NCI-H82 (cell line): ENCODE data around the gene MDM2.

Source experiments
- DNase-seq: peaks from one replicate; lab custom pipeline; 2025; lab: John Stamatoyannopoulos, UW

MDM2 gene

GRCh38 chr12:68878283-68878682, 70.3 kb downstream of the MDM2 start:
- no peak for DNase-seq

GRCh38 chr12:68878846-68879245, 70.9 kb downstream of the MDM2 start:
- DNase-seq = no peak

- DNase-seq = no peak
These were observed 72.8 kb downstream of the MDM2 start for GRCh38 chr12:68880660-68881325.

DNA sequence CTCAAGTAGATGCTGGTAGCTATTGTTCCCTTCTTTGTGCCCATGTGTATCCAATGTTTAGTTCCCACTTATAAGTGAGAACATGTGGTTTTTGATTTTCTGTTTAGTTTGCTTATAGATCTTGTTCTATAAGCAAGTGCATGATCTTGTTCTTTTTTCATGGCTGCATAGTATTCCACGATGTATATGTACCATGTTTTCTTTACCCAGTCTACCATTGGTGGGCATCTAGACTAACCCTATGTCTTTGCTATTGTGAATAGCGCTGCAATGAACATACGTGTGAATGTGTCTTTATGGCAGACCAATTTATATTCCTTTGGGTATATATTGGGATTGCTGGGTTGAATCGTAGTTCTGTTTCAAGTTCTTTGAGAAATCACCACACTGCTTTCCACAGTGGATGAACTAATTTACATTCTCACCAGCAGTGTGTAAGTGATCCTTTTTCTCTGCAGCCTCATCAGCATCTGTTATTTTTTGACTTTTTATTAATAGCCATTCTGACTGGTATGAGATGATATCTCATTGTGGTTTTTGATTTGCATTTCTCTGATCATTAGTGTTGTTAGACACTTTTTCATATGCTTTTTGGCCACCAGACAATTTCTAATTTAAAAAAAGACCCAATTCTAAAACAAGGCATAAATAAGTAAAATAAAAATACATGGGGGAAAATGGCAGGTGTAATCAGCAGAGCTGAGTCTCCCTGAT, 74.4 kb downstream of the MDM2 start:
- no peak for DNase-seq

- DNase-seq = no peak
These were observed 75.2 kb downstream of the MDM2 start for GRCh38 chr12:68883151-68883550.

- no peak for DNase-seq
These were observed 76.3 kb downstream of the MDM2 start for GRCh38 chr12:68884251-68884650.

DNA sequence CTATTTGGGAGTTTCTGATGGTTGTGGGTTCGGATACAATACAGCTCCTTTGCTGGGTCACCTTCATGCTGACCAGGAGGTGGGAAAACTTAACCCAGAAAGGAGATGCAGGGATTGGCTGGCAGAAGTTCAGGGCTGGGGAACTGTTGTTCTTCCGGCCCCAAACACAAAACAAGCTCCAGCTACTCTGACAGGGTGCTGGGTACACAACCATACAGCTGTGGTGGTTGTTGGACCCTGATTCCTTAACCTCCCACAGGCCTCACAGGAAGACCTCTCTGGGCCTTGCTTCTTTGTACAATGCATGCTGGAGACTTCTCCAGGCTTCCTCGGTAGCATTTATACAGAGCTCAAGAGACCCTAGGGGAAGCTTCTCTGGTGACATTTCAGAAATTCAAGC, 77.4 kb downstream of the MDM2 start:
- no peak for DNase-seq

DNA sequence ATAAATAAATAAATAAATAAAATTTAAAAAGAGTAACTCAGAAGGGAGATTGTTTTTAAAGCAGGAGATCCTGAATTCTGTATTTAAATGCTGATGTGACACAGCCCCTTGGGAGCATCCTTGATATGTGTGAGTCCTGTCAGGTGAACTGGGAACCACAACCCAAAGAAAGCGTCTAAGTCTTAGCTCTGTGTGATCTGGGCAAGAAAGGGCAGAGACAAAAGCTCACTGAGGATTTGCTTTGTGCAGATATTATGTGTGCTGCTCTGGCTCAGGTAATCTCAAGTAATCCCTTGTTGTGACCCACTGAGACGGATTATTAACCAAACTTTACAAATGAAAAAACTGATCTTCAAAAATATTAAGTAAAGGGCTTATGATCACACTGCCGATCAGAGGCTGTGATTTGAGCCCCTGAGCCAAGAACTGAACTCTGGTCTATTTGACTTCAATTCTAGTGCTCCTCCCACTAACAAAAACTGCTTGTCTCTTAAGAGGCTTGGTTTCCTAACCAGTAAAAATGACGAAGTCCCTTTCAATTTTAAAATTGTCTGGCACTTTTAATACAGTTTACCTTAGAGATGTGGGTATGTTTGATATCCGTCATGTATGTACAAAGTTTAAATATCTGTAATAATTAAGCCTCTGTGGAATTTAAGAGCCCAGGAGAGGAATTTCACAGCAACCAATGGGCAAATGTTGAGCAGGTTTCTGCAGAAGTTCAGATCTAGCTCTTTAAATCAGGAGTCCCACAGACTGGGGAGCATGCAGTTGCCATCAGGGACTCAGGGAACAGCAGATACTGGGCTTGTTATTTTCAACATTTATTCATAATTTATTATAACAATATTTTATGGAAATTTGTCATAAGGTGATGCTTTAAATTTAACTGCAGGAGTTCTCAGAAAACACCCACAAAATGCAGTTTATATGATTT, 78.9 kb downstream of the MDM2 start:
- peak; percentile 23 for DNase-seq

- no peak for DNase-seq
These were observed 79.7 kb downstream of the MDM2 start for GRCh38 chr12:68887641-68888040.

DNA sequence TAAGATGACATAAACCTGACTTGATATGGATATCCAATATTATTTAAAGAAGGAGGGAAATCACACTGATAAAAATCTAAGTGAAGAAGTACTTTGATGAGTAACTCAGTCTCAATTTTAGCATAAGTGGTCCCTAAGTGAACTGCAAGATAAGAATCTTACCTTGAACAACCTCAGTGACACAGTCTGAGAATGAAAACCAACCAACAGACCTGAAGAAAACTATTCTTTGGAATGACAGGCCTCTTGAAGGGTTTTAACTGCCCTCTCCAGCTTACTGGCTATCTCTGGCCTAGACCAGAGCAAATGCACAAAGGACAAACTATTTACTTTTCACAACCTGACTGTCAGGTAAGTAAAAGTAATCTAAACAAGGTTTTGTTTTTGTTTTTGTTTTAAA, 80.3 kb downstream of the MDM2 start:
- DNase-seq = no peak

DNA sequence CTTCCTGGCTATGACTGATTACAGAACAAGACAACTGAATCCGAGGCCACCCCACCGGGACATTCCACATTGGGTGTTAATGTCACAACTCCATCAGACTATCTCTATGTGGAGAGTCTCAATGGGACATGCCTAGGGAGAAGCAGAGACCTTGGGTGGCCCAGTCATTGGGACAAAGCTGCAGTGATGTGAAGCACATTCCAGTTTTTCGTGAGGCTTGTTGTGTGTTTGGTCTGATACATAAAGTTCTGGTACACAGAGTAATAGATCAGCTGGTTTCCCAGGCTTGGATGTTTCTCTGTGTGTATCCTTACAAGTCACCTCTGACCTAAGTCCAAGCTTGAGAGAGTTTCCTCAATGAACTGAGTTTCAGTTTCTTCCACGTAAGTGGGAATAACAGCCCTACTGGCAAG, 82.7 kb downstream of the MDM2 start:
- no peak for DNase-seq

DNA sequence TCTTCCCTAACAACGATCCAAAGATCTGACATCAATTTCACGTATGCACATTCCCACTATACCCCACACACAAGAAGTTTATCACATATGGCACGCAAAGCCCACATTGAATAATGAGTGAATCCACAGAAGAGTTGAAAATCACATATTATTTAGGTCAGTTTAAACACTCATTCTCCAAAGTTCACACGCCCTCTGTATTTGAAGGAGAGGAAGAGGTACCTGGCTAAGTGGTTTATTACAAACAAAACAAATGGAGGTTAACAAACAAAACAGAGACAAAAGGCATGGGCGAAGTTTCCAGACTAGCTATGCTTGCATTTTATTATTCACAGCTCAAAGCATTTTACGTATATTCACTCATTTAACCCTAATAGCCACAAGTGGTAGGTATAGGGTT, 83.2 kb downstream of the MDM2 start:
- DNase-seq = no peak

- DNase-seq = no peak
These were observed 85.2 kb downstream of the MDM2 start for GRCh38 chr12:68893201-68893600.

- DNase-seq = no peak
These were observed 85.8 kb downstream of the MDM2 start for GRCh38 chr12:68893741-68894140.

- DNase-seq = no peak
These were observed 86.4 kb downstream of the MDM2 start for GRCh38 chr12:68894276-68894855.

DNA sequence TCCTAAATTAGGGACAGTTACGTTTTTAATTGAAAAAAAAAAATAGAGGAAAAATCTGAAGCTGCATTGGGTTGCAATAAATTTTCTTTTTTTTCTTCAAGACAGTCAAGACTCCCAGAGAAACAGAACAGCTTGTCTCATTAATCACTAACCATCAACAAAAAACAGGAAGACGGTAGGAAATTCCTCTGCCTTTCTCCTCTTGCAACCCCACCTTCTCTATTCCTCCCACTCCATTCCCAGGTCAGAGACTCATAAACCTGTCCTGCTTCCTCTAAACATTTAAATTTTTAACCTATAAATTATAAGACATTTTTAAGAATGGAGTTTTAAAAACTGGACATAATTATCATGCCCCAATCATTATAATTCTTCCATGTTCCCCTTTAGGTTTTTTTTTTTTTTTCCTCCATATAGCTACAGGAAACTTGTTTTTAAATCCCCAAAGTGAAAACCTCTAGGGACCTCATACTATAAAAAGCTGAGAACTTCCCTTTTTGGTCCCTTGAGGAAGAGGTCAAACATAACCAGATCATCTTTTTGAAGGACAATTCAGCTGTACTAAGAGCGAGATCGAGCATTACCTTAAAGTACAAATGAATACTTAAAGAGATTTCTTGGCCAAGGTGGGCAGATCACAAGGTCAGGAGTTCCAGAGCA, 89.0 kb downstream of the MDM2 start:
- DNase-seq = no peak

DNA sequence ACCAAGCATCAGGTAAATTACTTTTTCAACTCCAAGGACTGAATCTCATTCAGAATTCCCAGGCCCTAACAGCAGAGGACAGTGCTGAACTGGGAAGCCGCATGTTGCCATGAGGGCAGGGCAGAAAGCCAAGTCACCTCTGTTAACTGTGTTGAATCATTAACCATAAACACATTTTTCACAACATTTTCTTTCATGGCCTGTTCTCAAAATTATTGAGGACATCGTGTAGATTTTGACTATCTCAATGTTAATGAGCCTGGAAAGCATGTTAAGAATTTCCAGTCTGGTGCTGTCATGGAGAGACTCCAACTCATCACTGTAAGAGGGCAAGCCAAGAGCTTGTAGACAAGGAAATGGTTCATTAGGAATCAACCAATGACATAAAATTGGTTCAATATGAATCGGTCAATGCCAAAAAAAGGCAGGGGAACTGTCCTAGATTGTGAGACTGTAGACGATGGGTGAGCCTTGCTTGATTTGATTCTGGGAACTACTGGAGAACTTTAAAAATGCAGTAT, 91.3 kb downstream of the MDM2 start:
- DNase-seq = no peak

DNA sequence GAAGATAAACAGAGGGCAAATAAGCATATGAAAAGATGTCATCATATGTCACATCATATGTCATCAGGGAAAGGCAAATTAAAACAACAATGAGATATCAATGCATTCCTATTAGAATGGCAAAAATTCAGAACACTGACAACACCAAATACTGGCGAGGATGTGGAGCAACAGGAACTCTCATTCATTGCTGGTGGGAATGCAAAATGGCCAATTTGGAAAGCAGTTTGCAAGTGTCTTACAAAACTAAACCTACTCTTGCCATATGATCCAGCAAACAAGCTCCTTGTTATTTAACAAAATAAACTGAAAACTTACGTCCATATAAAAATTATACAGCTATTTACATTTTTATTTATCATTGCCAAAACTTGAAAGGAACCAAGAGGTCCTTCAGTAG, 92.3 kb downstream of the MDM2 start:
- DNase-seq = no peak
